ENCODE measurements around the gene STRA6.

STRA6 gene

GRCh38 chr15:74158855-74159650, 43.5 kb downstream of the STRA6 start:
- no peak for DNase-seq

GRCh38 chr15:74157868-74158827, 44.4 kb downstream of the STRA6 start:
- no peak for DNase-seq

- DNase-seq = no peak
Measured at GRCh38 chr15:74156678-74157411, 45.7 kb downstream of the STRA6 start.

DNA sequence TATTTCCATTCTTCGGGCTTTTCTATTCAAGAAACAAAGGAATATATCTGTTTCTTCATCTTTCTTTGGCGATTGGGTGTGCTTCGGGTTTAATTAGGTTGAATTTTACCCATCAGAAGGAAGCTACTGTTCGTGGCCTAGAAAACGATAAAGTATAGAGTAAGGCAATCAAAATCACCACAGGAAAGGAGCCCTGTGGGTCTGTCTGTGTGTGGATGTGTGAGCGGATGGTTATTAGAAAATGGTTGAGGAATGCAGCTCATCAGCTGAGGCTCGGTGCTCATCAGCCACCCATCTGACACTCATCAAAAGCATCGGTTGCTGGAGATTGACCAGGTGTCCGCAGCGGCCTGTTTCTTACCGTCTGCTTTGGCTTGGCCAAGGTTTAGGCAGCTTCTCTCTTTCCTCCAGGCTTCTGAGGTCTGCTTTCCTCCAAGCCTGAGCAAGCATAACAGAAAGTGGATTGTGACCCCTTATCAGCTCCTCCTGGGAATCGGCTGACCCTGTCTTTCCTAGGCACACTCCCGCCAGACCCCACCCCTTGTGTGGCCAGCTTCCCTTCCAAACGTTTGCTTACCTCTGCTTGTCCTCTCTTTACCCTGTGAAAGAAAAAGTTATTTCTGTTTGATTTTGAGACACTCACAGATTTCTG, 46.7 kb downstream of the STRA6 start:
- DNase-seq = no peak

DNA sequence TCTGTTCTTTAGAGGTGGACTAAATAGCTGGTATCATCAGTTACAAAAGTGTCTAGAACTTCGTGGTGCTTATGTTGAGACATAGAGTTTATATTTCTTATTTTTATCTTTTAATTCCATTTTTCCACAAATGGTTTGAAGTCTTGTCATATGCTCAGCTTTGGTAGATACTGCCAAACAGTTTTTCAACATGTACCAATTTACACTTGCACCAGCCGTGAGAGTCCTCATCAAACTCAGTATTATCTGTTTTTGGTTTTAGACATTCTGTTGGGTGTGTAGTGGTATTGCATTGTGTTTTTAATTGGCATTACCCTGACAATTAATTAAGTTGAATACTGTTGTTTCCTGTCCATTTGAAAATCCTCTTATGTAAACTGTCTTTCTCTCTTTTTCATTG, 55.5 kb downstream of the STRA6 start:
- DNase-seq = no peak

- DNase-seq = no peak
Measured at GRCh38 chr15:74146277-74146800, 56.2 kb downstream of the STRA6 start.

- no peak for DNase-seq
Measured at GRCh38 chr15:74144153-74144775, 58.3 kb downstream of the STRA6 start.

DNA sequence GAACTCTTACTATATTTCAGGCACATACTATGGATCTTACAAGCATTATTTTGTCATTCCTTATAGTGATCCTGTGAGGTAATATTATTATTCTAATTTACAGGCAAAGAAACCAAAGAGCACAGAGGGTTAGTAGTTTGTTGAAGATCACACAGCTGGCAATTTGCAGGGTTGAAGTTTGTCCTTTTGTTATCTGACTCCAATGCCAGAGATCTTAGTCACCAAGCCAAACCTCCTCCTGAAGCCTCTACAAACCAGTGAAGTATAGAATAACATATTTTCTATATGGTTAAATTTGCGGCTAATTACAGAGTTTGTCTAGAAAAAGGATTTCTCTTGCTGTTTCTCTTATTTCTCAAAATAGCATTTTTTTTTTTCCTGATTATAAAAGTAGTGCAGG, 61.0 kb downstream of the STRA6 start:
- DNase-seq = no peak

GRCh38 chr15:74138642-74139041, 63.9 kb downstream of the STRA6 start:
- DNase-seq = no peak

DNA sequence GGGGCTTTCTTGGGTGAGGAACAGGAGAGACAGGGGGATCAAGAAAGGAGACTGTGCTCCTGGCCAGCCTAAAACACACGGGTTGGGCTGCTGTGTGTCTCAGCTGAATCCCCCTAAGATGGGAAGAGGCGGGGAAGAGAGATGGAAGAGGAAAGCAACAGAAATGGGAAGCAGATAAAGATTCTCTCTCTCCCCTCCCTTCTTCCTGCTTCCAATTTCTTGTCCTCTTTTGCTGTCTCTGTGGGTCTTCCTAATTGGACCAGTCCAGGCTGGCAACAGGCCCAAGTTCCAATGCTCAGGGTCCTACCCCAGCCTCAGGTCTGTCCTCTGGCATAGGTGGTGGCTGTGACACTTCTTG, 65.1 kb downstream of the STRA6 start:
- no peak for DNase-seq

DNA sequence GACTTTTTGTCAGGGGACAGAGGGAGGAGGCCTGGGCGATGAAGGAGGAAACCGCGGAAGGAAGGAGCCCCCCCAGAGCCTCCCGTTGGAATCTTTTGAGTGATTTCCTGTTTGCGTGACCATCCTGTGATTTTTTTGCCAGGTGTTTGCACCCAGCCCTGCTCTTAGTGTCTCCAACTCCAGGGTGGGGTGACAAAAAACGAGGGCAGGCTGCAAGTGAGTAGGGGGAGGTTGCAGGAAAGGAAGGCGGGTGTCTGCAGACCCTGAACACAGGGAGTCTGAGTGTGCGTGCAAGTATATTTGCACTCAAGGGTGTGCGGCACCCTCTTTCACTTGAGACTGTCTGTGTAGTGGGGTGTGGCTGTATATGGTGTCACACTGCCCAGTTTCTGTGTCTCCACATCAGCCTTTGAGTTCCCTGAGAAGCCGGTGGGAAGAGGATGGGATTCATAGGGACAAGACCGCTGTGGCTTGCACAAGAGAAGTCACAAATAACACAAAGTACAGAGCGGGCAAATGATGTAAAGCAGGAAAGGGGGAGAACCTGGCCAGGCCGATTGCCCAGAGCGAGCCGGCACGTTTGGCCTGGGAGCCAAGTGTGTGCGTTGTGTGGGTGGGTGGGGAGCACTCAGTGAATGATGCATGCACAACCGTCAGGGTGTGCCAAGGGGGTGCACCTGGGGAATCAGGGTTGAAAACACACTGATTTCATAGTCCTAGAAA, 65.6 kb downstream of the STRA6 start:
- DNase-seq = no peak

DNA sequence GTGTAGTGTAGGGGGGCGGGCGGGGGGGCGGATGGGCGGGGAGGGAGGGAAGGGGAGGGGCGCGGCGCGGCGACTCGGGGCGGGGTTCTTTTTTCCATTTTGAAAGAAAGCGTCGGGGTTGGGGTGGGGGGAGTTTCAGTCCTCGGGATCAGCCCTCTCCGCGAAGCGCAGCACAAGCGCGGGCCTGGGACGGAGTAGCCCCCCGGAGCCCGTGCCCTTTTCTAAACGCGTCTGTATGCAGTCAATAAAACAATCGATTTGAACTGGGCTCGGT, 66.1 kb downstream of the STRA6 start:
- DNase-seq = no peak

DNA sequence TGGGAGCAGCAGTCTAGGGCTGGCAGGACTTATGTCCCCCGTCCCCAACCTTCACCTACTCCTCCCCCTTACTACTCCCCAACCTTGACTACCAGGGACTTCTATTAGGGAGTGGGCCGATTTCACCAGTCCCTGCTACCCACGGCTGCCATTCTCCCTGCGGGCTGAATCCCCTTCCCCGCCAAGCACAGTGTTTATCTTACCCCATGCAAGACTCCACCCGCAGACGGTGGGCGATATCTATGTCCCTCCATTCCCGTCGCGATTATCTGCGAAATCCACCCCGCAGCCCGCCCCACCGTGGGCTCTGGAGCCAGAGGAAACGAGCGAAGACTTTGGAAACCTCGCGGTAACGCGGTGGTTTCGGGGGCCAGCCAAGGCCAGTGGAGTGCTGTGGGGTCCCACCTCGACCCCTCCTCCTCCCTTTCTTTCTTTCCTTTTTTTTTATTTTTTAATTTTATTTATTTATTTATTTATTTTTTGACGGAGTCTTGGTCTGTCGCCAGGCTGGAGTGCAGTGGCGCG, 67.5 kb downstream of the STRA6 start:
- DNase-seq = no peak

DNA sequence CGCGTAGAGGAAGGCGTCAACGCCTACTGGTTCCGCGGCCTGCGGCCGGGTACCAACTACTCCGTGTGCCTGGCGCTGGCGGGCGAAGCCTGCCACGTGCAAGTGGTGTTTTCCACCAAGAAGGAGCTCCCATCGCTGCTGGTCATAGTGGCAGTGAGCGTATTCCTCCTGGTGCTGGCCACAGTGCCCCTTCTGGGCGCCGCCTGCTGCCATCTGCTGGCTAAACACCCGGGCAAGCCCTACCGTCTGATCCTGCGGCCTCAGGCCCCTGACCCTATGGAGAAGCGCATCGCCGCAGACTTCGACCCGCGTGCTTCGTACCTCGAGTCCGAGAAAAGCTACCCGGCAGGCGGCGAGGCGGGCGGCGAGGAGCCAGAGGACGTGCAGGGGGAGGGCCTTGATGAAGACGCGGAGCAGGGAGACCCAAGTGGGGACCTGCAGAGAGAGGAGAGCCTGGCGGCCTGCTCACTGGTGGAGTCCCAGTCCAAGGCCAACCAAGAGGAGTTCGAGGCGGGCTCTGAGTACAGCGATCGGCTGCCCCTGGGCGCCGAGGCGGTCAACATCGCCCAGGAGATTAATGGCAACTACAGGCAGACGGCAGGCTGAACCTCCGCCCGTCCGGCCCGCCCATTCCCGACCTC, 68.1 kb downstream of the STRA6 start:
- no peak for DNase-seq

DNA sequence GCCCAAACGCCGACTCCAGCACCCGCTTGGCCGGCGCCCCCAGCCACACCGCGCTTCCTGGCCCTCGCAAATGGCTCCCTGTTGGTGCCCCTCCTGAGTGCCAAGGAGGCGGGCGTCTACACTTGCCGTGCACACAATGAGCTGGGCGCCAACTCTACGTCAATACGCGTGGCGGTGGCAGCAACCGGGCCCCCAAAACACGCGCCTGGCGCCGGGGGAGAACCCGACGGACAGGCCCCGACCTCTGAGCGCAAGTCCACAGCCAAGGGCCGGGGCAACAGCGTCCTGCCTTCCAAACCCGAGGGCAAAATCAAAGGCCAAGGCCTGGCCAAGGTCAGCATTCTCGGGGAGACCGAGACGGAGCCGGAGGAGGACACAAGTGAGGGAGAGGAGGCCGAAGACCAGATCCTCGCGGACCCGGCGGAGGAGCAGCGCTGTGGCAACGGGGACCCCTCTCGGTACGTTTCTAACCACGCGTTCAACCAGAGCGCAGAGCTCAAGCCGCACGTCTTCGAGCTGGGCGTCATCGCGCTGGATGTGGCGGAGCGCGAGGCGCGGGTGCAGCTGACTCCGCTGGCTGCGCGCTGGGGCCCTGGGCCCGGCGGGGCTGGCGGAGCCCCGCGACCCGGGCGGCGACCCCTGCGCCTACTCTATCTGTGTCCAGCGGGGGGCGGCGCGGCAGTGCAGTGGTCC, 68.7 kb downstream of the STRA6 start:
- no peak for DNase-seq

DNA sequence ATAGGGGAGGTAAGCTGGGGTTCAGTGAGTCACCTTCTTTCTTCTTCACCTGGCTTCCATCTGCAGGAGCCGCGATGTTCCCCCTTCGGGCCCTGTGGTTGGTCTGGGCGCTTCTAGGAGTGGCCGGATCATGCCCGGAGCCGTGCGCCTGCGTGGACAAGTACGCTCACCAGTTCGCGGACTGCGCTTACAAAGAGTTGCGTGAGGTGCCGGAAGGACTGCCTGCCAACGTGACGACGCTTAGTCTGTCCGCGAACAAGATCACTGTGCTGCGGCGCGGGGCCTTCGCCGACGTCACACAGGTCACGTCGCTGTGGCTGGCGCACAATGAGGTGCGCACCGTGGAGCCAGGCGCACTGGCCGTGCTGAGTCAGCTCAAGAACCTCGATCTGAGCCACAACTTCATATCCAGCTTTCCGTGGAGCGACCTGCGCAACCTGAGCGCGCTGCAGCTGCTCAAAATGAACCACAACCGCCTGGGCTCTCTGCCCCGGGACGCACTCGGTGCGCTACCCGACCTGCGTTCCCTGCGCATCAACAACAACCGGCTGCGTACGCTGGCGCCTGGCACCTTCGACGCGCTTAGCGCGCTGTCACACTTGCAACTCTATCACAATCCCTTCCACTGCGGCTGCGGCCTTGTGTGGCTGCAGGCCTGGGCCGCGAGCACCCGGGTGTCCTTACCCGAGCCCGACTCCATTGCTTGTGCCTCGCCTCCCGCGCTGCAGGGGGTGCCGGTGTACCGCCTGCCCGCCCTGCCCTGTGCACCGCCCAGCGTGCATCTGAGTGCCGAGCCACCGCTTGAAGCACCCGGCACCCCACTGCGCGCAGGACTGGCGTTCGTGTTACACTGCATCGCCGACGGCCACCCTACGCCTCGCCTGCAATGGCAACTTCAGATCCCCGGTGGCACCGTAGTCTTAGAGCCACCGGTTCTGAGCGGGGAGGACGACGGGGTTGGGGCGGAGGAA, 69.6 kb downstream of the STRA6 start:
- no peak for DNase-seq

GRCh38 chr15:74131628-74132413, 70.8 kb downstream of the STRA6 start:
- no peak for DNase-seq
